IMR-90 (cell line): ENCODE measurements around the gene XPO4. TPM values are rescaled to one million over a fixed set of nuclear protein-coding genes. Genes with fewer than 3 reads are reported as not detected.
A peak's percentile ranks its signal among the peaks of the same experiment; 100 is the strongest.

Experiments
- ATAC-seq: fragments of 200-7000 bp; cut with Tn5 transposase; 2 replicates; pipeline ENCODE4 v1.9.1; 2020; ENCODE audit warnings: low read depth, mild to moderate bottlenecking, moderate library complexity
- BruUV-seq: library from RNA; stranded (reverse); fragments of 400-500 nt; replicated peaks from 2 replicates; lab custom pipeline; 2021; lab: Mats Ljungman, UMichigan
- CTCF ChIA-PET: fragments of 300-600 bp; formaldehyde crosslinking; extraction: SDS; loops from one replicate; lab custom pipeline; 2021; ENCODE audit warnings: antibody characterized with exemption; lab: Yijun Ruan, JAX
- POLR2A ChIA-PET: fragments of 300-600 bp; sonication (Branson Sonifier 250); formaldehyde crosslinking; loops from one replicate; lab custom pipeline; 2022; ENCODE audit warnings: antibody characterized with exemption; ENCODE audit not compliant: unreplicated experiment; lab: Charles Lee
- DNase-seq: peaks from one replicate; pipeline ENCODE4 v3.0.0; 2013
- H2AFZ ChIP-seq: replicated peaks from 2 replicates; pipeline ENCODE3; 2013; ENCODE audit warnings: low read length, mild to moderate bottlenecking; ENCODE audit not compliant: poor library complexity
- H2AK5ac ChIP-seq: 2 replicates; pipeline ENCODE4 v1.6.1; 2013; ENCODE audit warnings: low read depth, low read length, inconsistent platforms
- H2AK9ac ChIP-seq: replicated peaks from 2 replicates; pipeline ENCODE3; 2013; ENCODE audit warnings: mild to moderate bottlenecking, low read depth, low read length, moderate library complexity; ENCODE audit not compliant: poor library complexity
- H2BK120ac ChIP-seq: 2 replicates; pipeline ENCODE4 v1.6.1; 2013; ENCODE audit warnings: low read depth, low read length, inconsistent platforms
- H2BK15ac ChIP-seq: 3 replicates; pipeline ENCODE4 v1.6.1; 2013; ENCODE audit warnings: low read depth, low read length, inconsistent platforms
- H2BK20ac ChIP-seq: 2 replicates; pipeline ENCODE4 v1.6.1; 2013; ENCODE audit warnings: low read depth, mild to moderate bottlenecking, inconsistent platforms, low read length, moderate library complexity
- H2BK5ac ChIP-seq: 2 replicates; pipeline ENCODE4 v1.6.1; 2013; ENCODE audit warnings: mild to moderate bottlenecking, low read depth, low read length, inconsistent platforms; ENCODE audit not compliant: poor library complexity, severe bottlenecking
- H3K14ac ChIP-seq: replicated peaks from 2 replicates; pipeline ENCODE4 v1.6.1; 2013; ENCODE audit warnings: low read depth, low read length, inconsistent platforms
- H3K18ac ChIP-seq: 2 replicates; pipeline ENCODE4 v1.6.1; 2013; ENCODE audit warnings: low read depth, low read length, control low read depth
- H3K23ac ChIP-seq: 2 replicates; pipeline ENCODE4 v1.6.1; 2013; ENCODE audit warnings: low read depth, low read length, inconsistent platforms
- H3K27ac ChIP-seq: 2 replicates; pipeline ENCODE4 v1.5.1; 2013; ENCODE audit warnings: mild to moderate bottlenecking, control low read depth, low read length; ENCODE audit not compliant: insufficient read depth
- H3K27me3 ChIP-seq: 2 replicates; pipeline ENCODE4 v1.6.1; 2013; ENCODE audit warnings: low read length; ENCODE audit not compliant: control insufficient read depth, insufficient read depth
- H3K36me3 ChIP-seq: 2 replicates; pipeline ENCODE4 v1.6.1; 2013; ENCODE audit warnings: low read length, mixed read lengths; ENCODE audit not compliant: control insufficient read depth, insufficient read depth
- H3K4ac ChIP-seq: 2 replicates; pipeline ENCODE4 v1.6.1; 2013; ENCODE audit warnings: low read depth, low read length, inconsistent platforms
- H3K4me1 ChIP-seq: 2 replicates; pipeline ENCODE4 v1.6.1; 2013; ENCODE audit warnings: low read length, mixed read lengths; ENCODE audit not compliant: control insufficient read depth, insufficient read depth
- H3K4me2 ChIP-seq: 2 replicates; pipeline ENCODE4 v1.6.1; 2013; ENCODE audit warnings: low read depth, mild to moderate bottlenecking, control low read depth, low read length, moderate library complexity
- H3K4me3 ChIP-seq: 2 replicates; pipeline ENCODE4 v1.5.1; 2013; ENCODE audit warnings: low read depth, mild to moderate bottlenecking, control low read depth, low read length, moderate library complexity; ENCODE audit not compliant: insufficient read depth
- H3K56ac ChIP-seq: 2 replicates; pipeline ENCODE4 v1.6.1; 2013; ENCODE audit warnings: low read length, inconsistent platforms; ENCODE audit not compliant: insufficient read depth; ENCODE audit errors: extremely low read depth
- H3K79me1 ChIP-seq, 2 experiments: 2 replicates each; pipeline ENCODE4 v1.6.1; 2013; ENCODE audit warnings: low read length in 2 of 2, inconsistent platforms in 1 of 2, low read depth in 1 of 2
- H3K9ac ChIP-seq: 2 replicates; pipeline ENCODE4 v1.6.1; 2013; ENCODE audit warnings: low read depth, low read length, control low read depth
- H3K9me1 ChIP-seq: 2 replicates; pipeline ENCODE4 v1.6.1; 2013; ENCODE audit warnings: low read length, inconsistent platforms; ENCODE audit not compliant: insufficient read depth
- H3K9me3 ChIP-seq: 2 replicates; pipeline ENCODE4 v1.6.1; 2013; ENCODE audit warnings: low read length; ENCODE audit not compliant: control insufficient read depth, insufficient read depth
- H4K20me1 ChIP-seq: 2 replicates; pipeline ENCODE4 v1.6.1; 2013; ENCODE audit warnings: low read length, inconsistent platforms; ENCODE audit not compliant: insufficient read depth
- H4K5ac ChIP-seq: 2 replicates; pipeline ENCODE4 v1.6.1; 2013; ENCODE audit warnings: mild to moderate bottlenecking, low read depth, low read length, control low read depth
- H4K8ac ChIP-seq, 2 experiments: 2 replicates each; pipeline ENCODE4 v1.6.1; 2013; ENCODE audit warnings: low read depth in 2 of 2, low read length in 2 of 2, control low read depth in 1 of 2, inconsistent platforms in 1 of 2
- H4K91ac ChIP-seq: 2 replicates; pipeline ENCODE4 v1.6.1; 2013; ENCODE audit warnings: low read depth, low read length, inconsistent platforms; ENCODE audit not compliant: insufficient read depth
- CHD1 ChIP-seq: IDR thresholded peaks from 2 replicates; pipeline ENCODE4 v1.6.1; 2012; ENCODE audit warnings: low read depth, low read length, improper control_type of control experiment
- RAD21 ChIP-seq: IDR thresholded peaks from 2 replicates; pipeline ENCODE4 v1.6.1; 2012; ENCODE audit warnings: low read length, improper control_type of control experiment
- SMC3 ChIP-seq: fragments of 150-350 bp; IDR thresholded peaks from 2 replicates; pipeline ENCODE4 v1.6.1; 2016; ENCODE audit warnings: low read depth, mild to moderate bottlenecking, antibody characterized with exemption, low read length, moderate library complexity
- WGBS, 2 experiments: methylation state at CpG; one replicate each; pipeline versions ENCODE4 v1.1.5 to v1.1.7; 2013; ENCODE audit warnings: missing lambda C conversion rate in 2 of 2; ENCODE audit not compliant: insufficient read length in 1 of 2; ENCODE audit errors: extremely low coverage in 2 of 2; 5-methylcytosine and 5-hydroxymethylcytosine counted together
- dilution Hi-C: fragments of 300-500 bp; cut with HindIII; formaldehyde crosslinking; loops from one replicate; pipeline ENCODE4 v1.14.3; 2018; ENCODE audit warnings: low sequenced_read_pairs; ENCODE audit not compliant: unreplicated experiment
- in situ Hi-C: fragments of 300-500 bp; cut with MboI; formaldehyde crosslinking; loops from 3 replicates; pipeline ENCODE4 v1.14.3; 2019; ENCODE audit warnings: low sequenced_read_pairs, inconsistent platforms, mixed read lengths
- intact Hi-C: fragments of 100-400 bp; cut with micrococcal nuclease; formaldehyde crosslinking; loops from 2 replicates; pipeline ENCODE4 v1.10.0; 2022
- polyA plus RNA-seq, 3 experiments: library from polyadenylated mRNA; depleted of rRNA; stranded (reverse); fragments of >200 nt; gene quantifications; 2 replicates each; pipeline ENCODE4 v1.2.3, GENCODE V29; 2012; ENCODE audit warnings: low replicate concordance in 1 of 3
- total RNA-seq: library from RNA; depleted of rRNA; stranded (reverse); fragments of >200 nt; gene quantifications from 2 replicates; pipeline ENCODE4 v1.2.3, GENCODE V29; 2012

XPO4 gene
- total and polyA plus RNA-seq, 2 of the 4 experiments (the other 2 are of a cell fraction), result 5.0 to 21.1 TPM

- TF ChIP-seq RAD21 (no peak), CHD1 (no peak), SMC3 (no peak)
- BruUV-seq, result no TSS peak
These were observed 35.8 kb upstream of the XPO4 start for GRCh38 chr13:20938302-20938701.

More at GRCh38 chr13:20938302-20938701, 35.8 kb upstream of the XPO4 start:
- no peaks in the 10 kb centered on the region for H4K20me1 ChIP-seq
- H2BK5ac ChIP-seq, result no peak overlapping the region
- H4K5ac ChIP-seq, result no peak overlapping the region
- dilution Hi-C loops, result no loop called here
- no peaks in the 10 kb centered on the region for H3K36me3 ChIP-seq
- H3K18ac ChIP-seq, result no peak overlapping the region
- peaks cover 12% of the 10 kb centered on the region for H3K4me1 ChIP-seq
- CTCF ChIA-PET, result no interaction called here
- POLR2A ChIA-PET, result no interaction called here
- 60% methylated on average over 1 of the region's 6 CpGs; no CpG with 5 or more reads in 1 of the 2 experiments for WGBS, 2 experiments
- peak overlapping the region; percentile 9 for H2AK9ac ChIP-seq
- no peak overlapping the region for H4K91ac ChIP-seq
- no peak overlapping the region for H3K23ac ChIP-seq
- peaks cover 5% of the 10 kb centered on the region for H3K27me3 ChIP-seq
- no peaks in the 10 kb centered on the region for H3K9me1 ChIP-seq
- no peak overlapping the region for H3K4ac ChIP-seq
- H3K27ac ChIP-seq, result no peak overlapping the region
- H2AK5ac ChIP-seq, result peak overlapping the region; percentile 64
- no peaks in the 10 kb centered on the region for H3K79me1 ChIP-seq
- H3K4me2 ChIP-seq, result no peak overlapping the region
- no peak overlapping the region for H3K9ac ChIP-seq
- H3K14ac ChIP-seq, result no peak overlapping the region
- no peak overlapping the region for H3K4me3 ChIP-seq
- intact Hi-C loops, result no loop called here
- H2AFZ ChIP-seq, result no peak overlapping the region
- no peak for ATAC-seq
- H3K56ac ChIP-seq, result no peak overlapping the region
- no peak overlapping the region for H2BK15ac ChIP-seq
- no peaks in the 10 kb centered on the region for H3K9me3 ChIP-seq
- H2BK120ac ChIP-seq, result no peak overlapping the region
- no peak for DNase-seq
- in situ Hi-C loops, result no loop called here
- no peak overlapping the region for H4K8ac ChIP-seq
- H2BK20ac ChIP-seq, result no peak overlapping the region
